GM19025 (cell line): Measurements from ENCODE around the gene NRIP3.

ENCODE experiments used
- ATAC-seq: cut with Tn5 transposase; IDR thresholded peaks from one replicate; pipeline ENCODE4 v1.9.1; 2021; ENCODE audit warnings: mild to moderate bottlenecking, low read depth, moderate library complexity; ENCODE audit not compliant: unreplicated experiment

Gene NRIP3

DNA sequence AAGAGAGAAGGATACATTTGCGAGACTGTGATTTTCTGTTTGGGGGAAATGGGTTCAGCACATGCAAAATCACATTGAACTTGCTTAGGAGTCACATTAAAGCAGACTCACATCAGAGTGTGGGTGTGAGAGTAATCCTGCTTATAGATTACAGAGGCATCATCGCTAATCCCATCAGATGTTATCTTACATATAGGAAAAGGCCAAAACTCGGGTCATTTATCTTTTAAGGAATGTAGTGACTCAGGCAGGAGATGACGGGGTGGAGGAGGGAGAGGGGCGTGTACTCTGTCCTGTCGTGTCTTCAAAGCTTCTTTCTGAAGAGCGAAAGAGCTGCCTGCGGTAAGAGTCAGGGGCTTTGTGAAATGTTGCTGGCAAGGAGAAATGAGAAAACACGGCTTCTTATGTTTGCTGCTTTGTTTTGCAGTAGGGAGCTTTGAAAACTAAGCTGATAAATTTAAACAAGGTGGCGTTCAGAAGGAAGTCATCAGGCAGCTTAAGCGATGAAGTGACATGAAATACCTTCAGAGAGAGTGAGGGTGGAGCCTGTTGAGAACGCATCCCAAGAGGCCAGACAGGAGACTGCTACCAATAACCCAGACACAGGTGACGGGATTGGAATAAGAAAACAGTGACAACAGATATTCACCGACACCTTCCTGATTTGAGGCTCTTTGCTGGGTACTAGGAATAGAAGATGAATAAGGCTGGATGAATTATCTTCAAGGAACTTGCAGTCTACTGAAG, 68.9 kb downstream of the NRIP3 start:
- ATAC-seq = no peak

DNA sequence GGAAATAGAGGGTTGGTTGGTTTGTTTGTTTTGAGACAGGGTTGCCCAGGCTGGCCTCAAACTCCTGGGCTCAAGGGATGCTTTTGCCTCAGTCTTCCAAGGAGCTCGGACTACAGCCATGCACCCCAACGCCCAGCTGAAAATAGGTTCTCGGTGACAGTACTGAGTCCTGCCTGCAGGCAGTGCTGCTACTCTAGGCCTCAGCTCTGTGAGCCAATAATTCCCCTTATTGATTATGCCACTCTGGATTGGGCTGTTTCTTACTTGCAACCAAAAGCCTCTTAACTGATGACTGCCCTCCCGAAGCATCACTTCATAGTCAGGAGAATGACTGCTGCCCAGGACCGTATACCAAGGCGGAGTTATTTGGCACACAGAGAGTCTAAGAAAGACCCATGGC, 69.9 kb downstream of the NRIP3 start:
- no peak for ATAC-seq

DNA sequence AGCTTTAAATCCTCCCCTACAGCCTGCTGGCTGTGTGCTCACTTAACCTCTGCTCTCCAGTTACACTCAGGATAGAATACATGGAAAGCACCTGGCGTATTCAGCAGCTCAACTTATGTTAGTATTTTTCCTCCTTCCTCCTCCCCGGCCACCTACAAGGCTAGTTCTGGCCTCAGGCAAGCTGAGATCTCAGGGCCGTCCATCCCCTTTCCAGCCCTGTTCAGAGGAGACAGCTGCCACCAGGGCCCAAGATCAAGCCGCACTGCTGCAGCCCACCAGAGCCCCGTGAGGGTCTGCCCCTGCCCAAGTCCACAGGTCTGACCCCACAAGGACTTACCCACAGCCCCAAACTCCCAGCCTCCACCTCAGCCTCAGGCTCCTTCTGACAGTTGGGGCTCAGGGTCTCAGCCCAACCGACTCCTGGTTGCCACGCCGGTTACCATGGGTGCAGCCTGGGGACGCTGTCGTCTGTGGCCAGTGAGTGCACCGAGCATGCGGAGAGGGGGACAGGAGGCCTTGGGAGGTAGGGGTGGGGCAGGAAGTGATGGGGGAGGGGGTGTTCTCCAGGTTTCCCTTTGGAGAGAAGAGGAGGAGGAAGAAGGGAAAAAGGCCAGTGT, 71.1 kb downstream of the NRIP3 start, which contains the start of gene C11orf16:
TSS of gene C11orf16 (minus strand) at position 384 of the 617 bp plus-strand sequence. CDS start 639 bp downstream, outside the sequence.
- no peak for ATAC-seq
